Calu3 (cell line): ENCODE measurements around the gene EHD3. TPM values are rescaled to one million over a fixed set of nuclear protein-coding genes. Genes with fewer than 3 reads are reported as not detected.

Experiments used
- BruUV-seq: library from RNA; stranded (reverse); fragments of 400-500 nt; replicated peaks from 2 replicates; lab custom pipeline; 2021; lab: Mats Ljungman, UMichigan
- CTCF ChIA-PET: fragments of 300-600 bp; sonication (Branson Sonifier 250); formaldehyde crosslinking; loops from one replicate; lab custom pipeline; 2022; ENCODE audit warnings: antibody characterized with exemption; lab: Charles Lee
- DNase-seq: peaks from one replicate; pipeline ENCODE4 v3.0.0; 2022
- H3K27ac Mint-ChIP-seq: one replicate; pipeline ENCODE4 v1.8.0; 2022; ENCODE audit warnings: mixed read lengths; ENCODE audit not compliant: unreplicated experiment
- H3K27me3 Mint-ChIP-seq: one replicate; pipeline ENCODE4 v1.8.0; 2022; ENCODE audit warnings: mixed read lengths; ENCODE audit not compliant: unreplicated experiment
- H3K36me3 Mint-ChIP-seq: one replicate; pipeline ENCODE4 v1.8.0; 2022; ENCODE audit warnings: mild to moderate bottlenecking, moderate library complexity, mixed read lengths; ENCODE audit not compliant: insufficient read depth, unreplicated experiment
- H3K4me1 Mint-ChIP-seq: one replicate; pipeline ENCODE4 v1.8.0; 2022; ENCODE audit warnings: mild to moderate bottlenecking, low read depth, mixed read lengths; ENCODE audit not compliant: unreplicated experiment
- H3K4me3 Mint-ChIP-seq: one replicate; pipeline ENCODE4 v1.8.0; 2022; ENCODE audit warnings: mild to moderate bottlenecking, low read depth, moderate library complexity, mixed read lengths; ENCODE audit not compliant: unreplicated experiment
- H3K9me3 Mint-ChIP-seq: one replicate; pipeline ENCODE4 v1.8.0; 2022; ENCODE audit warnings: low read depth, mixed read lengths; ENCODE audit not compliant: unreplicated experiment
- CTCF ChIP-seq: fragments of 200-600 bp; IDR thresholded peaks from one replicate; pipeline ENCODE4 v1.8.0; 2022; ENCODE audit warnings: antibody characterized with exemption; ENCODE audit not compliant: unreplicated experiment
- intact Hi-C: fragments of 100-400 bp; cut with micrococcal nuclease; formaldehyde crosslinking; loops from one replicate; pipeline ENCODE4 v1.10.0; 2022; ENCODE audit not compliant: unreplicated experiment
- total RNA-seq: library from RNA; stranded (reverse); gene quantifications from 2 replicates; pipeline ENCODE4 v1.2.3, GENCODE V29; 2022

Gene EHD3
- total RNA-seq, 1 experiment from 2014 or later = 1.7 TPM

DNA sequence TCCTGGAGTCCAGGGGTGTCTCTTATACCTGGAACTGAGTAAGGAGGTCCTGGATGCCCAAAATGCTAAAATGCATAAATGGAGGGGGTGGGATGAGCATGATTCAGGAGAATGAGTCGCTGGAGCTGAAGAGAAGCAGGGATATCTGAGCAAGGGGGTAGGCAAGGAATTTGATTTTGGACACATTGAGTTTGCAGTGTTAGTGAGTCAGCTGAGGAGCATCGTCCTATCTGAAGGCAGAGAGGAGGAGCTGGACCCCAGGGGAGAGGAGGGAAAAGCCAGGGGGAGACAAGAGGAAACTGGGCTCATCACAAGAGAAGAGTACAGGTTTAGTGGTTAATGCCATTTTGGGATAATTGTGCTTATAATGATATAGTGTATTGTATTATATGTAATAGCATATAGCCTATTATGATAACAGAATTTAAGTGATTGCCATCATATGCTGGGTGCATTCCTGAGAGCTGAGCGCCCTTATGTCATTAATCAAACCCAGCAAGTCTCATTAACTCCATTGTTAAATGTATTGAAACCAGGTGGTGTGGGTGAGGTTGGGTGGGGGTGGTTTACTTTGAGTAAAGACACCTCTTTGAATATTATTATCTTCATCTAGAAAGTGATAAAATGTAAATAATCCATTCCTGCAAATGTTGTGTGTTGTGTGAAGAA is 12.4 kb downstream of the EHD3 start:
- Mint-ChIP-seq H3K27ac (no peak overlapping the region), H3K36me3 (no peaks in the 10 kb centered on the region), H3K4me1 (no peaks in the 10 kb centered on the region), H3K9me3 (no peaks in the 10 kb centered on the region), H3K27me3 (no peaks in the 10 kb centered on the region), H3K4me3 (no peak overlapping the region)
- BruUV-seq = no TSS peak
- CTCF ChIA-PET = interaction anchor here (0.7 kb wide), 1 partner anchor 9 kb away, joined by 3 read pairs; no protein-coding TSS in a partner anchor
- no peak for DNase-seq
- intact Hi-C loops = no loop called here
- TF ChIP-seq CTCF = no peak

DNA sequence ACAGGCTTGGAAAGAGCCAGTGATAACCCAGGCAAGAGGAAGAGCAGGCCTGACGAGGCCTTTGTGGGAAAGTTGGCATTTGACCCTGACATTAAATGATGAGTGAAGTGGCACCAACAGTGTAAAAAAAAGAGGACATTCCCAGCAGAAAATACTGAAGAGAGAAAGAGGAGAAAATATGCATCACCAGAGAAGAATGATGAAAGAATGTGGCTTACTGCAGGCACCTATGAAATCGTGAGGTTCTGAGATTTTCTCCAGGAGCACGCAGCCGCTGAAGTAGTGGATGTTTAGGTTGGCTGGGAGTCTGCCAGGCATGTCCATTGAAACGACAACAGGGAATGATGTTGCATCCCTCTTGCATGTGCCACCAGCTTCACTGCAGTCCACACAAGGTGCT is 13.8 kb downstream of the EHD3 start:
- no peaks in the 10 kb centered on the region for H3K4me1 Mint-ChIP-seq

GRCh38 chr2:31248139-31248538 is 14.2 kb downstream of the EHD3 start:
- Mint-ChIP-seq H3K4me1 (no peaks in the 10 kb centered on the region), H3K9me3 (no peaks in the 10 kb centered on the region), H3K36me3 (no peaks in the 10 kb centered on the region), H3K27ac (no peak overlapping the region), H3K4me3 (no peak overlapping the region), H3K27me3 (no peaks in the 10 kb centered on the region)
- no peak for DNase-seq
- no TSS peak for BruUV-seq
- TF ChIP-seq CTCF = no peak
- intact Hi-C loops = no loop called here
- CTCF ChIA-PET = no interaction called here

More for the DNA sequence above, 13.8 kb downstream of the EHD3 start:
- Mint-ChIP-seq H3K9me3 (no peaks in the 10 kb centered on the region), H3K36me3 (no peaks in the 10 kb centered on the region), H3K4me3 (no peak overlapping the region), H3K27ac (no peak overlapping the region), H3K27me3 (no peaks in the 10 kb centered on the region)
- CTCF ChIA-PET = no interaction called here
- DNase-seq = no peak
- no TSS peak for BruUV-seq
- TF ChIP-seq CTCF = no peak
- intact Hi-C loops = no loop called here

GRCh38 chr2:31249009-31249690 is 15.2 kb downstream of the EHD3 start:
- no peak for TF ChIP-seq CTCF
- no peaks in the 10 kb centered on the region for H3K27me3 Mint-ChIP-seq
- no peak overlapping the region for H3K27ac Mint-ChIP-seq
- intact Hi-C loops = no loop called here
- H3K4me3 Mint-ChIP-seq = no peak overlapping the region
- no peaks in the 10 kb centered on the region for H3K36me3 Mint-ChIP-seq
- no peak for DNase-seq
- CTCF ChIA-PET = no interaction called here
- no TSS peak for BruUV-seq
- no peaks in the 10 kb centered on the region for H3K4me1 Mint-ChIP-seq
- no peaks in the 10 kb centered on the region for H3K9me3 Mint-ChIP-seq
